Putamen (tissue), 1 donor: ENCODE measurements around the gene PRRT3.
"Not testable (repeated sequence)": the region's sequence is repeated elsewhere in the genome, so short reads cannot be mapped to it uniquely, and the experiment has no call there.

ENCODE experiments used
- DNase-seq: peaks from one replicate; pipeline ENCODE4 v3.0.0-alpha.2; 2016; ENCODE audit warnings: low spot score

The PRRT3 gene

DNA sequence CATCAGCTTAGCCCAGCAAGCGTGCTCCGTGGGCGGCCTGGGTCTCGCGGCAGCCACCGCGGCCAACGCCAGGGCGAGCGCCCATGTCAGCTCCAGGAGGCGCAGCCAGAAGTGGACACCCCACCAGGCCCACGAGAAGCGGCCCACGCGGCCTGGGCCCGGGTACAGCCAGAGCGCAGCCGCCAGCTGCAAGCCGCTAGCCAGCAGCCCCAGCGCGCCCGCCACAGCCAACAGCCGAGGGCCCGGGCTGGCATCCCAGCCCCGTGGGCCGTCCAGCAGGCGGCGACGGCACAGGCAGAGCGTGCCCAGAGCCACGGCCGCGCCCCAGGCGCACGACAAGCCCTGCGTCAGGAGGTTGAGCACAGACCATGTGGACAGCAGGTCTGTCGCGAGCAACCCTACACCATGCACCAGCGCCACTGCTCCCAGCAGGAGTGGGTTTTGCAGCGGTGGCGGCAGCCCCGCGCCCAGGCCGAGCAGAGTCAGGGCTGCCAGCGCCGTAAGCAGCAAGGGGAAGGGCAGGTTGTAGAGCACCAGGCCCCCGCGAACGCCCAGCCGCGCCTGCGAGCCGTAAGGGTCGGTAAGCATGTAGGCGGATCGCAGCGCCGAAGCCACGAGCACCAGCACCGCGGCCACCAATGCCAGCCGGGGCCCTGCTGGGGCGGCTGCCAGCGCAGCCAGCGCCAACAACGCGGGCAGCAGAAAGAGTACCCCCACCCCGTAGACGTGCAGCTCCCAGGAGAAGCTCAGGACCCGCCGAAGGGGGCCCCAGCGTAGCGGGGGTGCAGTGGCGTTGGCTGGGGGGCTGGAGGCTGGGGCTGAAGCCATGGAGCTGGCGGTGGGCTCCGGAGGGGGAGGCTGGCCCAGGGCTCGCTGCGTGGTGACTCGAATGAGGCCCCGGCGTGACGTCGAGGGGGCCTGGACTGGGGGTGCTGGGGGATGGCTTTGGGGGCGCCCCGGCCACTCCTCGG lies 4.9 kb downstream of the PRRT3 start:
- DNase-seq, result peak; percentile 57

DNA sequence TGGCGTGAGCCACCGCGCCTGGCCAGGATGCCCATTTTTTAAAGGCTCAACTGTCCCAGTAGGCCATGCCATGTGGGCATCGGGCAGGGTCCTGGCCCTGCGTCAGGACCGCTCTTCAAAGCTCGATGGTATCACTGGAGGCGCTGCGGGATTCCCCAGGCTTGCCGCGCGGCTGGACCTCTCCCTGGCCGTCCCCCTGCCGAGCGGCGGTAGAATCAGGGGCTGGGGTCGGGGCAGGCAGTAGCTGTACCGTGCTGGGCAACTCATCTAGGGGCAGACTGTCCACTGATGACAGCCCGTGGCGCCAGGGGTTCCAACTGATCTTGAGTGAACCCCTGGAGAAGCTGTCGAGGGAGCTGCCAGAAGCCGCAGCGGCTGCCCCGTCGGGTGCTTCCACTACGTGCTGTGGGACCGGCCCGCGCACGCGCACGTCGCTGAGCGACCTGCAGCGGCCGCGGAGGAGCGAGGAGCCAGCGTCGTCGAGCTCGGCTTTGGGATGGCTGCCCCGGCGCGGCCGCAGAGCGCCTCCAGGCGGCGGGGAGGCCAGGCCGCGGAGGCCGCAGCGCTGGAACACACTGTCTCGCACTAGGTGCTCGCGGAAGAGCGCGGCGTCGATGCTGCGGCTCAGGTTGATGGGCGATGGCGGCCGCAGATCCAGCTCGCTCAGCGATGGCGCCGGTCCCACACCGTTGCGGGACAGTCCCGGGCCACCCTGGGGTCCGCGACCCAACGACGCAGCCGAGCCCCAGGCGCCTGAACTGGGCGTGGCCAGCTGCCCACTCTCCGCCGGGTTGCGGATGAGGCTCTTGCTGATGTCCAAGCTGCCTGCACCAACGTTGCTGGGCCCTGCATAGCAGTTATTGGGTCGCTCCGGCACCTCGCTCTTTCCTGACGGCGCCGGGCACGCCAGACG lies 5.8 kb downstream of the PRRT3 start:
- peak; percentile 87 for DNase-seq

DNA sequence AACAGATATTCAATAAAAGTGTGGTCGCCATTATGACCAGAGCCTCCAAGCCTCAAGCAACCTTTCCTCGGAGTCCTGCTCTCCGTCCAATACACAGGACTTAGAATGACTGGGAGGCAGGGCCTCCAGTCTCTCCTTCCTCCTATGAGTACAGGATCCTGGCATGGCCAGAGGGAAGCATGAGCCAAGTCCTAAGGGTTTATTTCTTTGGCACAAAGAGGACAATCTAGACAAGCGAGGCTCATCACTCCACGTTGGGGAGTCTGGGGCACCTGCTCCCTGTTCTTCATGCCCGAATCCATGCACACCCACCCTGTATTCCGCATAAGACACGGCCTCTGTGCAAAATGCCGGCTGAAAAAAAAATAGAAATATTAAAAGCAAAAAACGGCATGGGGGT lies 6.8 kb downstream of the PRRT3 start:
- no peak for DNase-seq

DNA sequence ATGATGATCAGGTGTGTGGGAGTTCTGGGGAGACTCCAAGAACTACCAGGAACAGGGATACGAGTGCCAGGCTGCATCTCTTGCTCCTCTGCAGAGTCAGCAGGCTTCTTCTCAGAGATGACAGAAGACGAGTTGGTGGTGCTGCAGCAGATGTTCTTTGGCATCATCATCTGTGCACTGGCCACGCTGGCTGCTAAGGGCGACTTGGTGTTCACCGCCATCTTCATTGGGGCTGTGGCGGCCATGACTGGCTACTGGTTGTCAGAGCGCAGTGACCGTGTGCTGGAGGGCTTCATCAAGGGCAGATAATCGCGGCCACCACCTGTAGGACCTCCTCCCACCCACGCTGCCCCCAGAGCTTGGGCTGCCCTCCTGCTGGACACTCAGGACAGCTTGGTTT lies 7.9 kb downstream of the PRRT3 start:
- no peak for DNase-seq

DNA sequence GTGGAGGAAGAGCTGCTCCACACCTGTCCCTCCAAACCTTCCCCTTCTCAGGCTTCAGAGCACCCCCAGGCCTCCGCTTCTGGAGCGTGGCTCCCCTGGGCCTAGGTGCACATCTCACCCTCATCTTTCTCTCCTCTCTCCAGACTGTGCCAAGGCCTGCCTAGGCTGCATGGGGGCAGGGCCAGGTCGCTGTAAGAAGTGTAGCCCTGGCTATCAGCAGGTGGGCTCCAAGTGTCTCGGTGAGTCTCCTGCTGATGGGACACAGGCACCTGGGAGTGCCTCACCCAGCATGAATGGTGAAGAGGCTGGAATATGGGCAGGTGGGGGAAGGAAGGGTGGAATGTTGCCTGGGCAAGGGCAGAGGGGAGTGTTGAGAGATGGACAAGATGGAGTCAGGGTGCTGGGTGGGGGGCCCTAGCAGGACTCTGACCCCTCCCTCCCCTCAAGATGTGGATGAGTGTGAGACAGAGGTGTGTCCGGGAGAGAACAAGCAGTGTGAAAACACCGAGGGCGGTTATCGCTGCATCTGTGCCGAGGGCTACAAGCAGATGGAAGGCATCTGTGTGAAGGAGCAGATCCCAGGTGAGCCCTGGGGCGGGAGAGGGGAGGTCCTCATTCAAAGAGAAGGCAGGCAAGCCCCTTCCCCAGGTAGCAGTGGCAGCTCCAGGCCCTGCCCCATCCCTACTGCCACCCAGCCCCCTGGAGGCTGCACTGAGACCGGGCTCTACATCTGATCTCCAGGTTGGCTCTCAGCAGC lies 9.1 kb downstream of the PRRT3 start:
- no peak for DNase-seq

DNA sequence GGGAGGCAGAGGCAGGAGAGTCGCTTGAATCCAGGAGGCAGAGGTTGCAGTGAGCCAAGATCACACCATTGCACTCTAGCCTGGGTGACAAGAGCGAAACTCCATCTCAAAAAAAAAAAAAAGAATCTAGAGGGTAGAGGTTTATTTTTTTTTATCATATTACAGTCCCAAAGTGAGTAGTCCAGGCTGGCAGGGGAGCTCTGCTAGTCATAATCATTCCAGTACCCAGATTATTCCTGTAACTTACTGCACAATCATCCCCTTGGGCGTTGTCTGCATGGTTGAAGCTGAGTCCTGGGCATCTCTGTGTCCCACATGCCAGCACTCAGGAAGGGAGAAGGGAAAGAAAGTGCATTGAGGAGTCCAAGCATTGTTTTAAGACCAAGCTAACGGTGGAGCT lies 10.0 kb downstream of the PRRT3 start:
- no peak for DNase-seq

DNA sequence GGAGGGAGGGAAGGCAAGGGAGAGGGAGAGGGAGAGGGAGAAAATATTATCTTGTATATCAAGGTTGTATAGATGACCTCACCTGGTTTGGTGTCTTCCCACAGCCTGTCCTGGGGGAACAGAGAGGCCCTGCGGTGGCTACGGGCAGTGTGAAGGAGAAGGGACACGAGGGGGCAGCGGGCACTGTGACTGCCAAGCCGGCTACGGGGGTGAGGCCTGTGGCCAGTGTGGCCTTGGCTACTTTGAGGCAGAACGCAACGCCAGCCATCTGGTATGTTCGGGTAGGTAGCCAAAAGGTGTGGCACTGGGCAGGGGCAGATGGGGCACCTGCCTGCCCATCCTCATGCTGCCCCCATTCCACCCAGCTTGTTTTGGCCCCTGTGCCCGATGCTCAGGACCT lies 11.5 kb downstream of the PRRT3 start:
- DNase-seq, result no peak

DNA sequence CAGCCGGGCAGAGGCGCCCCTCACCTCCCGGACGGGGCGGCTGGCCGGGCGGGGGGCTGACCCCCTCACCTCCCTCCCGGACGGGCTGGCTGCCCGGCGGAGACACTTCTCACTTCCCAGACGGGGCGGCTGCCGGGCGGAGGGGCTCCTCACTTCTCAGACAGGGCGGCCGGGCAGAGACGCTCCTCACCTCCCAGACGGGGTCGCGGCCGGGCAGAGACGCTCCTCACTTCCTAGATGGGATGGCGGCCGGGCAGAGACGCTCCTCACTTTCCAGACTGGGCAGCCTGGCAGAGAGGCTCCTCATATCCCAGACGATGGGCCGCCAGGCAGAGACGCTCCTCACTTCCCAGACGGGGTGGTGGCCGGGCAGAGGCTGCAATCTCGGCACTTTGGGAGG lies 12.3 kb downstream of the PRRT3 start:
- DNase-seq, result not testable (repeated sequence)

DNA sequence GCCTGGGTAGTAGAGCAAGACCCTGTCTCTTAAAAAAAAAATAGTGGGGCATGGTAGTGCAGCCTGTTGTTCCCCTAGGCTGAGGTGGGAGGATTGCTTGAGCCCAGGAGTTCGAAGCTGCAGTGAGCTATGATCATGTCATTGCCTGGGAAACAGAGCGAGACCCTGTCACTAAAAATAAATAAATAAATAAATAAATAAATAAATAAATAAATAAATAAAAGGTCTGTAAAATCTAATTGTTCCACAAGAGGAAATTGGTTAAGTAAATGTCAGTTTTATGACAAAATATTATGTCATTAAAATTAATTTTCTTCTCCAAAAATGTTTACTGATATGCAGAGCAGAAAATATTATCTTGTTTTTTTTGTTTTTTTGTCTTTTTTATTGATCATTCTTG lies 13.2 kb downstream of the PRRT3 start:
- DNase-seq, result no peak

DNA sequence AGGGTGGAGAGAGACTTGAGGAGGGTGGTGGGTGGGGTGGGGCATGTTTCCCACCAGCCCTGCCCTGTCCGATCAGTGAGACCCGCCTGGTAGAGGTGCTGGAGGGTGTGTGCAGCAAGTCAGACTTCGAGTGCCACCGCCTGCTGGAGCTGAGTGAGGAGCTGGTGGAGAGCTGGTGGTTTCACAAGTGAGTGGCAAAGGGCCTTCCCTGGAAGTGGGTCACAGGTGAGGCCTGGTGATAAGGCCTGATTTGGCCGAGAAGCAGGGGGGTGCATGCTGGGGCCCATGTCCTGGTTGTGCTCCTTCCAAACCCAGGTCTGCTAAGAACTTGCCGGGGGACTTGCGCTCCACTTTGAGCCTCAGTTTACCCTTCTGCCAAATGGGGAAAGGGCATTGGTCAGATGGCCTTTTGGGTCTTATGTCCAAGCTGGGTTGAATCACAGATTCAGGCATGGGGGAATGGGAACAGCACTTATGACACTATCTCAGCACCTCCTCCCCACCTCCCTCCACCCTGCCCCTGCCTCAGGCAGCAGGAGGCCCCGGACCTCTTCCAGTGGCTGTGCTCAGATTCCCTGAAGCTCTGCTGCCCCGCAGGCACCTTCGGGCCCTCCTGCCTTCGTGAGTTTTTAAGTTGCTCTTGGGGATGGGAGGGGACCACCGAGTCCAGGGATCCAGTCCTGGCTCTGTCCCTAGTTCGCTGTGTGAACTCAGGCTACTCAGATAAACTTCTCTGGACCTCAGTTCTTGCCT lies 14.5 kb downstream of the PRRT3 start:
- DNase-seq, result no peak

DNA sequence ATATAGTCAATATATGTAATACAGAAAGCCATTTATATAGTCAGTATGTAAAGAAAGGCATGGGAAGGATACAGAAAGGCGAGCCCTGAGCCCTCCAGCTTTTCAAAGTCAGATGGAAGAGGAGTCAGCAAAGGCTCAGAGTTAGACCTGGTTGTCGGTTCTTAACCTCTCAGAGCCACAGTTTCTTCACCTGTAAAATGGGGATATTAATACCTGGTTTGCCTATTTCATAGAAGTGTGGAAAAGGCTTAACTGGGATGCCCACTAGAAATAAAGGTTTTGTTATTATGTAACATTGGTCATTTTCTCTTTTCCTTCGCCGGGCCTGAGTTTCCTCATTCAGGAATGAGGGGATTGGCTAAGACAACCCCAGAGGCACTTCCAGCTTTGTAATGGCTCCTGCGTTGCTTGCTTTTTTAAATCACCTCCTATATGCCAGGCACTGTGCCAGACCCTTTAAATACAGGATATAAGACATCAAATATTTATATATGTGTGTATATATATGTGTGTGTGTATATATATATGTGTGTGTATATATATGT lies 16.2 kb downstream of the PRRT3 start:
- DNase-seq, result no peak

DNA sequence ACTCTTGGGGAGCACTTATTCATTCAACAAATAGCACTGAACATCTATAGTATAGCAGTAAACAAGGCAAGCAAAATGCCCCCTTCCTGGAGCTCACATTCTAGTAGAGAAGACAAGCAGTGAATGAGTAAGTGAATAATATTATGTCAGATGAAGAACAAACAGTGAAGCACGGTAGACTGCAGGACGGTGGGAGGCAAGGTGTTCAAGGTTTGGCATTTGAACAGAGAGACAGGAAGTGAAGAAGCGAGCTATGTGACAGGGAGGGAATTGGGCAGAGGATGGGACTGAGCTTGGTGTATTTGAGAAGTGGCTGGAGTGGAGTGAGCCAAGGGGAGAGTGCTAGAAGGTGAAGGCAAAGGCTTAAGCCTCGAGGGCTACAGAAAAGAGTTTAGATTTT lies 17.2 kb downstream of the PRRT3 start:
- no peak for DNase-seq

DNA sequence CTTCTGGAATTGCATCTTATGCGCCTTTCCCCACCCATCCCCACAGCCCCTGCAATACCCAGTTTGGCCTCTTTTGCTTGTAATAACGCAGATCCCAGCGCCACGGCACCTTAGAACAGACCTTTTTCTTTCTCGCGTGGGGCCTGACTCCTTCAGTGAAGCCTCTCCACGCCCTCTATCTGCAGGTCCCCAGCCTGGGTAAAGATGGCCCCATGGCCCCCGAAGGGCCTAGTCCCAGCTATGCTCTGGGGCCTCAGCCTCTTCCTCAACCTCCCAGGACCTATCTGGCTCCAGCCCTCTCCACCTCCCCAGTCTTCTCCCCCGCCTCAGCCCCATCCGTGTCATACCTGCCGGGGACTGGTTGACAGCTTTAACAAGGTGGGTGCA lies 18.0 kb downstream of the PRRT3 start:
- DNase-seq, result no peak

DNA sequence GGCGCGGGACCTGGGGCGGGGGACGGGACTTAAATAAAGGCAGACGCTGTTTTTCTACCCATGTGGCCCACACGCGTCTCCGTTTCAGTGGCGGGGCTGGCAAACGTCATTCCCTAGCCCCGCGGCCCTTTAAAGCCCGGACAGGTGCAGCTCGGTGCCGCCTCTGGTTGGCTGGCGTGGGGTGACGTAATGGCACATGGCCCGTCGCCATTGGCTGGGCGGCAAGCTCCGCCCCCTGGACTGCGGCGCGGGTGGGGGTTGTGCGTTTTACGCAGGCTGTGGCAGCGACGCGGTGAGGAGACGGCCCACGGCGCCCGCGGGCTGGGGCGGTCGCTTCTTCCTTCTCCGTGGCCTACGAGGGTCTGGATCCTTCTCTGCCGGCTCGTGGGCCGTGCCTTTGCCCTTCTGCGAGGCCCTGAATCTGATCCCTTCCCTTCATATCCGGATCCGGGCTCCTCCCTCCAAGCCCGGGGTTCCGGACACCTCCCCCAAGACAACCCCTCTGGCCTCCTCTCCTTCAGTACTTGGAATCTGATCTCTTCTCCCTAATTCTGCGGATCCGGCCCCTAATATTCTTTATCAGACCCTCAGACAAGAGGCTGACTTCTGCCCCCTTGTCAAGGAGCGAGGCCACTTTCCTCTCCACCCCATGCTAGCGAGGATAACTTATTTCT lies 18.5 kb downstream of the PRRT3 start, which contains the start of gene CRELD1:
Gene CRELD1, plus strand, starts transcription at position 274 of the 674 bp plus-strand sequence. CDS start 605 bp downstream, outside the sequence.
- peak; percentile 96 for DNase-seq

DNA sequence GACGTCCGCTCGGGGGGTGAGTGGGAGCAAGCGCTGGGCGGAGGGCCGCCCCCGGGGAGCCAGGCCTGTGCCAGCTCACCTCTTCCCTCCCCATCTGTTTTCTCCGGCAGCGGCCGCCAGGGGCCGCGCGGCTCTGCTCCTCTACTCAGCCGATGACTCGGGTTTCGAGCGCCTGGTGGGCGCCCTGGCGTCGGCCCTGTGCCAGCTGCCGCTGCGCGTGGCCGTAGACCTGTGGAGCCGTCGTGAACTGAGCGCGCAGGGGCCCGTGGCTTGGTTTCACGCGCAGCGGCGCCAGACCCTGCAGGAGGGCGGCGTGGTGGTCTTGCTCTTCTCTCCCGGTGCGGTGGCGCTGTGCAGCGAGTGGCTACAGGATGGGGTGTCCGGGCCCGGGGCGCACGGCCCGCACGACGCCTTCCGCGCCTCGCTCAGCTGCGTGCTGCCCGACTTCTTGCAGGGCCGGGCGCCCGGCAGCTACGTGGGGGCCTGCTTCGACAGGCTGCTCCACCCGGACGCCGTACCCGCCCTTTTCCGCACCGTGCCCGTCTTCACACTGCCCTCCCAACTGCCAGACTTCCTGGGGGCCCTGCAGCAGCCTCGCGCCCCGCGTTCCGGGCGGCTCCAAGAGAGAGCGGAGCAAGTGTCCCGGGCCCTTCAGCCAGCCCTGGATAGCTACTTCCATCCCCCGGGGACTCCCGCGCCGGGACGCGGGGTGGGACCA lies 19.2 kb downstream of the PRRT3 start:
- DNase-seq, result peak; percentile 69

DNA sequence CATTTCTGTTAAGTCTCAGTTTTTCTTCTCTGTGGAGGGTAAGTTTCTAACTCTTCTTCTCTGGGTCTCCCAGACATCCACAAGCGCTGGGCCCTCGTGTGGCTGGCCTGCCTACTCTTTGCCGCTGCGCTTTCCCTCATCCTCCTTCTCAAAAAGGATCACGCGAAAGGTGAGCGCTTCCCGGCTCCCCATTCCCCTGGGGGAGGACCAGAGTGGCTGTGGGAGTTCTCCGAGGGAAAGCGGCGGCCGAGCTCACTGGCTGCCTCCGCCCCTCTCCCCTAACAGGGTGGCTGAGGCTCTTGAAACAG lies 19.7 kb downstream of the PRRT3 start:
- DNase-seq, result no peak

DNA sequence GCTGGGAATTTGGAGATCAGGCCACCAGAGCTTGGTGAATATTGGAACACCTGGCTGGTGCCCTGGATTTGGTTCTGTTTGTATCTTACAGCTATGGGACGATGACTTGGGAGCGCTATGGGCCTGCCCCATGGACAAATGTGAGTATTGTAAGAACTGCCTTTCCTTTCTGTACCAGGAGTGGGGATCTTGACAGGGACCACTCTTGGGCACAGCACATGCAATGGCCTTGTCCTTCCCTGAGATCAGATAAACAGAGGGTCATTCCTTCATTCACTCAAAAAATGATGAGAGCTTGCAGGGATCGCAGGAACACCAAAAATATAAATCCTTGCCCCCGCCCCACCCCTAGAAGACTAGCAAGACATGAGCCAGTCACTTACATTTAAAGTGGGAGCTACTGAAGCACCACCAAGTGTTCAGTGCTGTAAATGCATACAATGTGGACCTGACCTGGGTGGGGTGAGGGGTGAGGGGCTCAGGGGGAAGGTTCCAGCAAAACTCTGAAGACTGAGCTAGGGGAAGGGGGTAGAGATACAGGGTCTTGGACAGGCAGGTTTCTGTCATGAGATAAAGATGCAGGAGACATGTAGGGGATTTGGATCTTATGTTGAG lies 21.3 kb downstream of the PRRT3 start:
- no peak for DNase-seq

DNA sequence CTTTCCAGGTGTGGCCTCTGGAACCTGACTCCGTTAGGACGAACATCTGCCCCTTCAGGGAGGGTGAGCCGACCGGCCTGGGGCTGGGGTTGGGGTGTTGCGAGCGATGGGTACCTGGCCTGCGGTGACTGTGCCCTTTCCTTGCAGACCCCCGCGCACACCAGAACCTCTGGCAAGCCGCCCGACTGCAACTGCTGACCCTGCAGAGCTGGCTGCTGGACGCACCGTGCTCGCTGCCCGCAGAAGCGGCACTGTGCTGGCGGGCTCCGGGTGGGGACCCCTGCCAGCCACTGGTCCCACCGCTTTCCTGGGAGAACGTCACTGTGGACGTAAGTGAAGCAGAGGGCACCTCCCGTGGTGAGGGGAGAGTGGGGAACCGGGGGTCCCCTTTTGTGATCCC lies 24.1 kb downstream of the PRRT3 start:
- no peak for DNase-seq

DNA sequence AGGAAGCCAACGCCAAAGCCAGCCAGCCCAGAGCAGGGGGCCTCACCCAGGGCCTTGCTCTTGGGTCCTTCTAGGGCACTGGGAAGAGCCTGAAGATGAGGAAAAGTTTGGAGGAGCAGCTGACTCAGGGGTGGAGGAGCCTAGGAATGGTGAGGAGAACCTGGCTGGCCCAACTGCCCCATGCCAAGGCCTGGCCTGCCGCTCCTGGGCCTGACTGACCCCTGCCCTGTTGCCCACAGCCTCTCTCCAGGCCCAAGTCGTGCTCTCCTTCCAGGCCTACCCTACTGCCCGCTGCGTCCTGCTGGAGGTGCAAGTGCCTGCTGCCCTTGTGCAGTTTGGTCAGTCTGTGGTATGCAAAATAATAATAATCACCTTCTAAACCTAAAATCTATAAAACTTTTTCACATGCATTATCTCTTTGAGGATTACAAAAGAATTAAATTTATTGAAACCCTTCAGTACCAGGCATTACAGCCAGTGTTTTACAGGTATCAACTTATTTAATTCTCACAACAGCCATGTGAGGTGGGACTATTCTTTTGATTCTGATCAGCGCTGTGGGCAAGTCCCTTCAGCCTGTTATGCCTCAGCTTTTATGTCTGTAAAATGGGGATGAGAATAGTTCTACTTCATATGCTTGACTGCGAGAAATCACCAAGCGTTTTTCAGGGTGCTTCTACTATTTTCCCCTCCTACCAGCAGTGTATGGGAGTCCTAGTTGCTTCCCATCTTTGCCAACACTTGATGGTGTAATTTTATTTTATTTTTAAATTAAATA lies 33.8 kb downstream of the PRRT3 start:
- no peak for DNase-seq
